SH-SY5Y (cell line): ENCODE data around the gene RPL27A.

Experiments
- GATA2 ChIP-seq: IDR thresholded peaks from 2 replicates; pipeline ENCODE4 v1.6.1; 2011; ENCODE audit warnings: mild to moderate bottlenecking, low read depth, low read length
- GATA3 ChIP-seq: IDR thresholded peaks from 2 replicates; pipeline ENCODE4 v1.6.1; 2011; ENCODE audit warnings: low read depth, mild to moderate bottlenecking, low read length, moderate library complexity

RPL27A gene

DNA sequence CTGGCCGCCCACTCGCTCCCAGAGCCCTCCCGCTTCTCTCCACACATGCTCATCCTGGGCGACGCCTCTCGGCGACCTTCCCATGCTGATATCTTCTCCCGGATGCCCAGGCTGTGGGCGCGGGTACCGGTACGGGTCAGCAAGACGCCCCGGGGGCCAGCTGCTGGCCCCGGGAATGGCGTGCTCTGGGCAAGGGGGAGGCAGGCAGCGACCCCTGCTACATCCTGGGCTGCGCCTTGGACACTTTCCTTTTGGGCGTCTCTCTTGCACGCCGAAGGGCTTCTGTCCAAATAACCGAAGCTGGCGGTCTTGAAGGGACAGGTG lies 48.1 kb downstream of the RPL27A start:
- TF ChIP-seq GATA2: no peak
- TF ChIP-seq GATA3: no peak

DNA sequence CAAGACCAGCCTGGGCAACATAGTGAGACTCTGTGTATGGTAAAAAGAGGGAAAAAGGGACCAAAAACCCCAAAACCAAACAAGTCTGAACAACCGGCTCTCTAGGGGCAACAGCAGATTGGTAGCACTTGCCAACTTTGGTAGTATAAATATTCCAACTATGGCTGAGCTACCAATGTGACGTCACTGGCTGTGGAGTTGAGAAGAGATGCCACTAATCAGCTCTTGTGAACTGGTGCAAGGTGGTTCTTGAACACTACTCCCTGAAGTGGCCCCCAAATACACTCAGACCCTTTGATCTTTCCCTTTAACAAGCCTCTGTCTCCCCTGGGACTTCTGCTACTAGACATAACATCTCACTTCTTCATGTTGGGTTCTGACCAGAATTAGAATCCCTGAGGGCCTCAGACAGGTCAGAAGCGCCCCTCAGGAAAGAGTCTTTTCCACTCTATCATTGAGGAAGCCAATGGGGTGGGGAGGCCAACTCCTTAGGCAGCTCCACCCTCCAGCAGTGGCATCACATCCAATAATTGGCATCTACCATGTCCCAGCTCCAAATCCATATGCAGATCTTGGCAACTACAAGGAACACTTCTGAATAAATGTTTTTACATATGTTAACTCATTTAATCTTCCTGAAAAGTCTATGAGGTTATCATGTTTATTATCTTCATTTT lies 49.2 kb downstream of the RPL27A start:
- TF ChIP-seq GATA3 (no peak), GATA2 (no peak)

DNA sequence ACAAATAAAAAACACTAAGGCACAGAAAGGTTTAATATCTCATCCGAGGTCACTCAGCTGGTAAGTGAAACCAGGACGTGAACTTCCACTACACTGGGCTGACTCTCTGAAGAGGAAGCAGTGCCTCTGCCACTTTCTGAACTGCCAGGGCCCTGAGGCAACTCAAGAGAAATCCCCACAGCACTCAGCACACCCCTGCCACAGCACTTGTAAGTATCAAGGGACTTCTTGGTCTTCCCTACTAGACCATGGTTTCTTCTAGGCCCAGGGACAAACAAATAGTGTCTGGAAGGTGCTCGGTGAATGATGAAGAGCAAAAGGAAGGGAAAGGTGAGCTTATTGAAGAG lies 49.7 kb downstream of the RPL27A start:
- TF ChIP-seq GATA2 (no peak), GATA3 (no peak)

DNA sequence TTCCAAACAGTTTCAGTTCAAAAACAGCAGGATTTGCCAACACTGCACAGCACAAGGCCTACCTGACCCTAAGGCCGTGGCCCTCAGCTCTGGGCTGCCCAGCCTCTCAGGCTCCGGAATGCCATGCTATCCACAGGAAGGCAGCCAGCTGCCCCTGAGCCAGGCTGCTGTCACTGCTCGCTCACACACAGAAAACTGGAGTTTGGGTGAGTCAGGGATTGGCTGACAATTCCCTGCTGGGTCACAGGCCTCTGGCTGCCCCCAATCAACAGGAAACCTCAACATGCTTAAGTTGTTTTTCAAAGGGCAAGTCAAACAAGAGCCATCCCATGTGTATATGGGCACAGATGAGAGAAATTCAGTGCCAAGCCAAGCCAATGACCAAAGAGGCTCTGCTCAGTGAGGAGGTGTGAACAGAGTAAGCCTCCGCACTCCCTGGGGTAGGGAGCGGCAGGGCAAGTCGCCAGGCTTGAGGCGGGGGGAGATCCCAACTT lies 50.2 kb downstream of the RPL27A start:
- no peak for TF ChIP-seq GATA2
- no peak for TF ChIP-seq GATA3

DNA sequence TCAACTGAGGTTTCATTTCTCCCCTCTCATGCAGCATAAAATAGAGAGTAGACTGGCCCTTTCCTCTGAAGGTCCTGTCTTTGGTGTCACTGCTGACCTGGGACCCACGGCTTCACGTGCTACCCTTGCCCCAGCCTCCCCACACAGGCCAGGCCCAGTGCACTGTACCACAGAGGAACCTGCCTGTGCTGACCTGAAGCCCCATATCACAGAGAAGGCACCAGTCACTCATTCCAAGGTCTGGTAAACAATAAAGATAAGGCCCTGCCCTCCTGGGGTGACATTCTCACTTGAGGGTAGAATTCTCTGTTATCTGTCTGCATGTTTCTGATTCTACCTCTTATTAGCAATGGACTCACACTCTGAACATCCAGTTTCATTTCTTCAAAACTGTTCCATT lies 51.3 kb downstream of the RPL27A start:
- TF ChIP-seq GATA3 (no peak), GATA2 (no peak)

DNA sequence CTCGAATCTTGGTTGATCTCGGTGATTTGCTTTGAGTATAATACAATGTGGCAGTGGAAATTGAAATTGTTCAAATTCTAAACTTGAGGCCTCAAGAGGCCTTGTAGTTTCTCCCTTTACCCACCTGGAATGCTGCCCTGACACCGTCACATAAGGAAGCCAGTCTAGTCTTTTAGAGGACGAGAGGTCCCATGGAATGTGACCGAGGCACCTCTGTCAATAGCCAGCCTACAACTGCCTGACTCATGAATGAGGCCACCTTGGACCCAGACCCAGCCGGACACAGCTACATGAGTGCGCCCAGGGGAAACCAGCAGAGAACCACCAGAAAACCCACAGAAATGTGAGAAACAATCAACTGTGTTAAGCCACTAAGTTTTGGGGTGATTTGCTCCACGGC lies 52.5 kb downstream of the RPL27A start:
- TF ChIP-seq GATA3 (no peak), GATA2 (no peak)

DNA sequence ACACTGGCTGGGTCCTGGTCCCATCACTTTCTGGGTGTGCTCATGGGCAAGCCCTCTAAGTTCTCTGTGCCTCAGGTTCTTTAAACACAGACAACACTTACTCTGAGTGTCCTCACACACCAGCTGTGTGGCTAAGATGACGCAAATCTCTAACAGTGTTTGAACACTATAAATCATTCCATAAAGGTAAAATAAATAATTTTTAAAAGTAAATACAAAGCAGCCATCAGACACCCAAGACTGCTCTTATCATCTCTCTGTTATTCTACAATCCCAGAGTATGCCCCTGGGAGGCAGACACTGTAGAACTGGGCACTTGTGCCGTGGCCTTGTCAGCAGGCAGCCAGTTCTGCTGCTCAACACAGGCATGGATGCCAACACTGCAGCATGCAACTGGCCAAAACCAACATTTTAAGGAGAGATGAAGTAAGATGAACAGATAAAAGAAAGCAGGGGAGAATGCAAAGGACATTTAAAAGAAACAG lies 56.8 kb downstream of the RPL27A start:
- no peak for TF ChIP-seq GATA2
- no peak for TF ChIP-seq GATA3
